Measurements from ENCODE around the gene SLC38A8.
A peak's percentile ranks its signal among the peaks of the same experiment; 100 is the strongest.

SLC38A8 gene

GRCh38 chr16:84054916-84055315 is 12.3 kb upstream of the SLC38A8 start:
- DNase-seq (ENCODE audit: low spot score) = no peak
- in situ Hi-C loops (cut with MboI; ENCODE audit: low pct_unique_long_range_greater_than_20kb, low sequenced_read_pairs, unreplicated experiment) = loop anchor here (25.0 kb wide), 1 partner anchor 93 kb away; the partner anchor contains the start of genes NECAB2 and OSGIN1

GRCh38 chr16:84054271-84054670 is 11.7 kb upstream of the SLC38A8 start:
- in situ Hi-C loops (cut with MboI; ENCODE audit: low pct_unique_long_range_greater_than_20kb, low sequenced_read_pairs, unreplicated experiment) = loop anchor here (25.0 kb wide), 1 partner anchor 92 kb away; the partner anchor contains the start of genes NECAB2 and OSGIN1
- DNase-seq (ENCODE audit: low spot score) = peak; percentile 7
- no peak for TF ChIP-seq CTCF (IDR thresholded peaks at IDR 0.05; ENCODE audit: extremely low read depth, insufficient read depth, missing control alignments)

More at GRCh38 chr16:84054916-84055315, 12.3 kb upstream of the SLC38A8 start:
- no peak for TF ChIP-seq CTCF (IDR thresholded peaks at IDR 0.05; ENCODE audit: extremely low read depth, insufficient read depth, missing control alignments)

- no peak for TF ChIP-seq CTCF (IDR thresholded peaks at IDR 0.05; ENCODE audit: extremely low read depth, insufficient read depth, missing control alignments)
- in situ Hi-C loops (cut with MboI; ENCODE audit: low pct_unique_long_range_greater_than_20kb, low sequenced_read_pairs, unreplicated experiment) = loop anchor here (25.0 kb wide), 1 partner anchor 91 kb away; the partner anchor contains the start of genes NECAB2 and OSGIN1
- no peak for DNase-seq (ENCODE audit: low spot score)
Measured at GRCh38 chr16:84053237-84053636, 10.6 kb upstream of the SLC38A8 start.

- no peak for TF ChIP-seq CTCF (IDR thresholded peaks at IDR 0.05; ENCODE audit: extremely low read depth, insufficient read depth, missing control alignments)
- in situ Hi-C loops (cut with MboI; ENCODE audit: low pct_unique_long_range_greater_than_20kb, low sequenced_read_pairs, unreplicated experiment) = loop anchor here (25.0 kb wide), 1 partner anchor 90 kb away; the partner anchor contains the start of genes NECAB2 and OSGIN1
- DNase-seq (ENCODE audit: low spot score) = no peak
Measured at GRCh38 chr16:84052071-84052622, 9.6 kb upstream of the SLC38A8 start.

GRCh38 chr16:84050316-84050715 is 7.7 kb upstream of the SLC38A8 start:
- no peak for DNase-seq (ENCODE audit: low spot score)
- in situ Hi-C loops (cut with MboI; ENCODE audit: low pct_unique_long_range_greater_than_20kb, low sequenced_read_pairs, unreplicated experiment) = loop anchor here (25.0 kb wide), 1 partner anchor 88 kb away; the partner anchor contains the start of genes NECAB2 and OSGIN1
- no peak for TF ChIP-seq CTCF (IDR thresholded peaks at IDR 0.05; ENCODE audit: extremely low read depth, insufficient read depth, missing control alignments)

GRCh38 chr16:84049403-84050060 is 6.9 kb upstream of the SLC38A8 start:
- in situ Hi-C loops (cut with MboI; ENCODE audit: low pct_unique_long_range_greater_than_20kb, low sequenced_read_pairs, unreplicated experiment) = loop anchor here (25.0 kb wide), 1 partner anchor 87 kb away; the partner anchor contains the start of genes NECAB2 and OSGIN1
- DNase-seq (ENCODE audit: low spot score) = no peak
- no peak for TF ChIP-seq CTCF (IDR thresholded peaks at IDR 0.05; ENCODE audit: extremely low read depth, insufficient read depth, missing control alignments)

Measured in GM13977 (cell line).